ENCODE measurements around the gene COL27A1.

Gene COL27A1

GRCh38 chr9:114210136-114210535 lies 54.8 kb downstream of the COL27A1 start:
- no peak overlapping the region for H3K27ac ChIP-seq
- TF ChIP-seq CTCF (conservative IDR thresholded peaks at IDR 0.05) = no peak
- TF ChIP-seq ZFX (IDR thresholded peaks at IDR 0.05) = no peak

GRCh38 chr9:114210691-114211276 lies 55.4 kb downstream of the COL27A1 start:
- no peak for TF ChIP-seq CTCF (conservative IDR thresholded peaks at IDR 0.05)
- TF ChIP-seq ZFX (IDR thresholded peaks at IDR 0.05) = no peak
- H3K27ac ChIP-seq = no peak overlapping the region

GRCh38 chr9:114212826-114213225 lies 57.5 kb downstream of the COL27A1 start:
- H3K27ac ChIP-seq = no peak overlapping the region
- no peak for TF ChIP-seq CTCF (conservative IDR thresholded peaks at IDR 0.05)
- no peak for TF ChIP-seq ZFX (IDR thresholded peaks at IDR 0.05)

GRCh38 chr9:114213566-114213965 lies 58.2 kb downstream of the COL27A1 start:
- no peak overlapping the region for H3K27ac ChIP-seq
- TF ChIP-seq CTCF (conservative IDR thresholded peaks at IDR 0.05) = no peak
- no peak for TF ChIP-seq ZFX (IDR thresholded peaks at IDR 0.05)

GRCh38 chr9:114214181-114214580 lies 58.8 kb downstream of the COL27A1 start:
- TF ChIP-seq ZFX (IDR thresholded peaks at IDR 0.05) (no peak), CTCF (conservative IDR thresholded peaks at IDR 0.05) (no peak)
- H3K27ac ChIP-seq = no peak overlapping the region

GRCh38 chr9:114214686-114215414 lies 59.5 kb downstream of the COL27A1 start:
- no peak for TF ChIP-seq CTCF (conservative IDR thresholded peaks at IDR 0.05)
- no peak for TF ChIP-seq ZFX (IDR thresholded peaks at IDR 0.05)
- no peak overlapping the region for H3K27ac ChIP-seq

GRCh38 chr9:114216081-114216480 lies 60.7 kb downstream of the COL27A1 start:
- H3K27ac ChIP-seq = no peak overlapping the region
- TF ChIP-seq CTCF (conservative IDR thresholded peaks at IDR 0.05) = no peak
- no peak for TF ChIP-seq ZFX (IDR thresholded peaks at IDR 0.05)

Measured in C4-2B (cell line).